OCI-LY7 (cell line): Measurements from ENCODE around the gene XRN2. TPM values are rescaled to one million over a fixed set of nuclear protein-coding genes. Genes with fewer than 3 reads are reported as not detected.

Experiments used
- BruUV-seq: library from RNA; stranded (reverse); fragments of 400-500 nt; replicated peaks from 2 replicates; lab custom pipeline; 2021; lab: Mats Ljungman, UMichigan
- CTCF ChIA-PET: fragments of 300-600 bp; sonication (Branson Sonifier 250); formaldehyde crosslinking; loops from one replicate; lab custom pipeline; 2022; ENCODE audit warnings: antibody characterized with exemption; ENCODE audit not compliant: unreplicated experiment; lab: Charles Lee
- POLR2A ChIA-PET: fragments of 300-600 bp; sonication (Branson Sonifier 250); formaldehyde crosslinking; loops from one replicate; lab custom pipeline; 2022; ENCODE audit warnings: antibody characterized with exemption; lab: Charles Lee
- DNase-seq: peaks from one replicate; pipeline ENCODE4 v3.0.0-alpha.2; 2015; ENCODE audit warnings: low spot score
- H2AFZ ChIP-seq: fragments of 200-600 bp; sonication (generic), shearing (Covaris generic); 2 replicates; pipeline ENCODE4 v1.6.1; 2014; ENCODE audit warnings: mild to moderate bottlenecking, antibody characterized with exemption, low read length, moderate library complexity
- H3K27ac ChIP-seq: fragments of 200-600 bp; sonication (generic); 2 replicates; pipeline ENCODE4 v1.5.1; 2014; ENCODE audit warnings: mixed run types, low read depth, mild to moderate bottlenecking, moderate library complexity, low read length, inconsistent platforms; ENCODE audit not compliant: poor library complexity, severe bottlenecking
- H3K36me3 ChIP-seq: fragments of 200-600 bp; sonication (generic); 2 replicates; pipeline ENCODE4 v1.6.1; 2014; ENCODE audit warnings: mild to moderate bottlenecking, antibody characterized with exemption, low read length, moderate library complexity, mixed read lengths; ENCODE audit not compliant: insufficient read depth
- H3K4me1 ChIP-seq: fragments of 200-600 bp; sonication (generic); 2 replicates; pipeline ENCODE4 v1.5.1; 2014; ENCODE audit warnings: mild to moderate bottlenecking, low read length; ENCODE audit not compliant: insufficient read depth, poor library complexity, severe bottlenecking
- H3K4me2 ChIP-seq: fragments of 200-600 bp; sonication (generic); 2 replicates; pipeline ENCODE4 v1.6.1; 2014; ENCODE audit warnings: mild to moderate bottlenecking, low read length
- H3K4me3 ChIP-seq: fragments of 200-600 bp; sonication (generic); 2 replicates; pipeline ENCODE4 v1.5.1; 2014; ENCODE audit warnings: mild to moderate bottlenecking, low read depth, low read length; ENCODE audit not compliant: poor library complexity, severe bottlenecking
- H3K79me2 ChIP-seq: fragments of 200-600 bp; sonication (generic); 2 replicates; pipeline ENCODE4 v1.6.1; 2016; ENCODE audit warnings: low read depth, mild to moderate bottlenecking, low read length, moderate library complexity, mixed read lengths; ENCODE audit not compliant: insufficient read depth
- H3K9me2 ChIP-seq: fragments of 200-600 bp; sonication (generic); 2 replicates; pipeline ENCODE4 v1.6.1; 2016; ENCODE audit warnings: mild to moderate bottlenecking, low read length, mixed read lengths; ENCODE audit not compliant: insufficient read depth
- H3K9me3 ChIP-seq: fragments of 200-600 bp; sonication (generic); 2 replicates; pipeline ENCODE4 v1.6.1; 2014; ENCODE audit warnings: mild to moderate bottlenecking, mixed run types, low read length, mixed read lengths
- H4K20me1 ChIP-seq: fragments of 200-600 bp; sonication (generic); 2 replicates; pipeline ENCODE4 v1.6.1; 2014; ENCODE audit warnings: mild to moderate bottlenecking, antibody characterized with exemption, low read length, moderate library complexity, mixed read lengths; ENCODE audit not compliant: insufficient read depth
- EZH2phosphoT487 ChIP-seq: fragments of 200-600 bp; sonication (generic); IDR thresholded peaks from 2 replicates; pipeline ENCODE4 v1.6.1; 2018; ENCODE audit warnings: low read depth, borderline replicate concordance, mild to moderate bottlenecking, mixed run types, antibody characterized with exemption, low read length, moderate library complexity, mixed read lengths
- intact Hi-C: fragments of 100-400 bp; cut with micrococcal nuclease; formaldehyde crosslinking; loops from one replicate; pipeline ENCODE4 v1.10.0; 2022; ENCODE audit not compliant: unreplicated experiment
- total RNA-seq, 2 experiments: library from RNA; depleted of rRNA in 1 of 2; stranded (reverse); fragments of >200 nt in 1 of 2; shearing (Covaris generic) in 1 of 2; gene quantifications; 2 replicates each; pipeline ENCODE4 v1.2.3, GENCODE V29; 2014 to 2022
- TF ChIP-seq, protein P1 (sequence below): fragments of 200-600 bp; sonication (generic); conservative IDR thresholded peaks from 2 replicates; pipeline ENCODE4 v1.5.1; 2014; ENCODE audit warnings: mild to moderate bottlenecking, antibody characterized with exemption, low read length, moderate library complexity, mixed read lengths

Gene XRN2
- total RNA-seq, 2 experiments from 2014 or later: 47.9 to 50.3 TPM

DNA sequence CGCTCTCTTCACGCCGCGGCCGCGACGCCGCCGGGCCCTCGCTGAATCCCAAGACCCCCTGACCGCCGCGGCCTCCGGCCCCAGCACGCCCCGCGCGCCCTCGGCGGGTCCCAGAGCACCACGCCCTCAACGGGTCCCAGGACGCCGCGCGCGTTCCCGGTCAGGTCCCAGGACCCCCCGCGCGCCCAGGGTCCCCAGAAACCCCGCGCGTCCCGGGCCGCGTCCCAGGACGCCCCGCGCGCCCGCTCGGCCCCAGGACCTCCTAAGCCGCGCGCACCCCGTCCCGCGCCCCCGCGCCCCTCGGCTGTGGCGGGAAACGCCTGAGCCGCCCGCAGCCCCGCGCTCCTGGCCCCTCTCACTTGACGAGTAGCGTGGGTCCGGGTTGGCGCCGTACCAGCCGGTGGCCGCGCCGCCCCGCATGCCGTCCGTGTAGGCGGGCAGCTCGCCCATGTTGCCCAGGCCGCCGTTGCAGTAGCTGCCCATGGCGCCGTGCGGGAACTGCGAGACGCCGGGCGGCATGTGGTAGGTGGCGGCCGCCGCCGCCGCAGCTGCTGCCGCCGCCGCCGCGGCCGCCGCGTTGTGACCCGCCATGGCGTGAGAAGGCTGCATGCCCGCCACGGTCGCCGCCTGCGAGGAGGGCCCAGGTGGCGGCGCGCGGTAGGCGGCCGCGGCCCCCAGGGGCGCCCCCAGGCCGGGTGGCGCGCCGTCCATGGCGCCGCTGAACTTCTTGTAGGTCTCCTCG, 93.6 kb downstream of the XRN2 start:
- H3K4me3 ChIP-seq: no peak overlapping the region
- CTCF ChIA-PET: no interaction called here
- H3K9me2 ChIP-seq: no peaks in the 10 kb centered on the region
- TF ChIP-seq, protein P1, sequence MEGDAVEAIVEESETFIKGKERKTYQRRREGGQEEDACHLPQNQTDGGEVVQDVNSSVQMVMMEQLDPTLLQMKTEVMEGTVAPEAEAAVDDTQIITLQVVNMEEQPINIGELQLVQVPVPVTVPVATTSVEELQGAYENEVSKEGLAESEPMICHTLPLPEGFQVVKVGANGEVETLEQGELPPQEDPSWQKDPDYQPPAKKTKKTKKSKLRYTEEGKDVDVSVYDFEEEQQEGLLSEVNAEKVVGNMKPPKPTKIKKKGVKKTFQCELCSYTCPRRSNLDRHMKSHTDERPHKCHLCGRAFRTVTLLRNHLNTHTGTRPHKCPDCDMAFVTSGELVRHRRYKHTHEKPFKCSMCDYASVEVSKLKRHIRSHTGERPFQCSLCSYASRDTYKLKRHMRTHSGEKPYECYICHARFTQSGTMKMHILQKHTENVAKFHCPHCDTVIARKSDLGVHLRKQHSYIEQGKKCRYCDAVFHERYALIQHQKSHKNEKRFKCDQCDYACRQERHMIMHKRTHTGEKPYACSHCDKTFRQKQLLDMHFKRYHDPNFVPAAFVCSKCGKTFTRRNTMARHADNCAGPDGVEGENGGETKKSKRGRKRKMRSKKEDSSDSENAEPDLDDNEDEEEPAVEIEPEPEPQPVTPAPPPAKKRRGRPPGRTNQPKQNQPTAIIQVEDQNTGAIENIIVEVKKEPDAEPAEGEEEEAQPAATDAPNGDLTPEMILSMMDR: no peak
- TF ChIP-seq EZH2phosphoT487: no peak
- POLR2A ChIA-PET: no interaction called here
- no peaks in the 10 kb centered on the region for H3K9me3 ChIP-seq
- H3K36me3 ChIP-seq: no peaks in the 10 kb centered on the region
- no peak overlapping the region for H2AFZ ChIP-seq
- H3K79me2 ChIP-seq: no peaks in the 10 kb centered on the region
- intact Hi-C loops: no loop called here
- no peak for DNase-seq
- no peaks in the 10 kb centered on the region for H4K20me1 ChIP-seq
- no TSS peak for BruUV-seq
- H3K4me1 ChIP-seq: no peaks in the 10 kb centered on the region
- no peak overlapping the region for H3K27ac ChIP-seq
- no peak overlapping the region for H3K4me2 ChIP-seq

DNA sequence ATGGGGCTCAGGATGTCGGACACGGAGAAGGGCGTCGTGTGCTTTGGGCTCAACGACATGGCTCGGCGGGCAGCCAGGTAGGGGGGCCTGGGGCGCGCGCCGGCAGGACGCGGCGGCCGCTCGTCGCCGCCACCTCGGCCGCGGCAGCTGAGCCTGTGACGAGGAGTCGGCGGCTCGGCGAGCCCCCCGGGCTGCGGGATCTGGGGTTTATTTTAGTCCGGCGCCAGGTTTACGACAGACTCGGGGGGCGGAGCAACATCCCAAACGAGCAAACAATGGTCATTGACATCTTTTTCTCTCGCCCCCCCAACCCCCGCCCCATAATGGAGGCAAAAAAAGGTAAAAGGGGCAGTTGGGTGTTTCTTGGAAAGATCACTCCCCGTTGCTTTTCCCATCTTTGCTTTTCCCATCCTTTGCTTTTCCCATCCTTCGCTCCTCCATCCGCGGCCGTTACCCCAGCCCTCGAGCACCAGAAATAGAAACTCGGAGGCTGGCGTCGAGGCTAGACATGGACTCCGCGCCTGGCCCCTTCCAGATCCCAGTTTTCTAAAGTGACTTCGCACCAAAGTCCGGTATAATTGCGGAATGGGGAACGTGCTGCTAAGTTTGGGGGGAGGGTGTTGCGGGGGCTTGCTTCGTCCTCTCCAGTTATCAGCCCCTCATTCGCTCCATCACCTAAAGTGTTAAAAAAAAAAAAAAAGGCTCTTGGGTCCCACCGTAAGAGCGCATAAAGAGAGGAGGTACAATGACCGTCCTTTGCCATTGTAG, 94.4 kb downstream of the XRN2 start, which contains the start of gene NKX2-4:
Gene NKX2-4 (minus strand): TSS at position 186 of the 768 bp plus-strand sequence. CDS start 127 bp downstream, at position 59.
- H3K36me3 ChIP-seq: no peaks in the 10 kb centered on the region
- no peak within 1 kb of the TSS for H3K4me3 ChIP-seq
- H4K20me1 ChIP-seq: no peaks in the 10 kb centered on the region
- POLR2A ChIA-PET: no interaction called here
- no peaks in the 10 kb centered on the region for H3K9me2 ChIP-seq
- no peak within 1 kb of the TSS for H3K4me2 ChIP-seq
- H2AFZ ChIP-seq: no peak within 1 kb of the TSS
- no peak within 1 kb of the TSS for H3K27ac ChIP-seq
- H3K9me3 ChIP-seq: no peaks in the 10 kb centered on the region
- DNase-seq: no peak
- H3K4me1 ChIP-seq: no peaks in the 10 kb centered on the region
- intact Hi-C loops: no loop called here
- BruUV-seq: no TSS peak
- CTCF ChIA-PET: no interaction called here
- H3K79me2 ChIP-seq: no peaks in the 10 kb centered on the region
- no peak for TF ChIP-seq EZH2phosphoT487
- TF ChIP-seq, protein P1: no peak
